ENCODE results near the gene CHFR.

CHFR gene

GRCh38 chr12:132803888-132804287, 83.5 kb downstream of the CHFR start:
- H3K36me3 ChIP-seq (replicated peaks in 1 of 2; ENCODE audit: control insufficient read depth in 2 of 2, insufficient read depth in 2 of 2, low read length in 2 of 2) = peaks cover 55 to 91% of the 10 kb centered on the region in 2 donors
- no peak overlapping the region for H2BK120ac ChIP-seq (ENCODE audit: low read depth, low read length)
- no peak overlapping the region for H2BK15ac ChIP-seq (ENCODE audit: low read length)
- WGBS, 2 donors (ENCODE audit: extremely low coverage in 2 of 2, insufficient read length in 2 of 2, insufficient replicate concordance in 1 of 2) = no CpG with 5 or more reads among the region's 15 CpGs
- no peak overlapping the region for H3K14ac ChIP-seq (ENCODE audit: low read length)
- H2BK12ac ChIP-seq (ENCODE audit: low read length) = no peak overlapping the region
- H2AFZ ChIP-seq (ENCODE audit: low read length) = no peak overlapping the region
- no peak overlapping the region for H3K23ac ChIP-seq (ENCODE audit: low read depth, low read length, poor library complexity)
- H3K4ac ChIP-seq (ENCODE audit: low read length) = no peak overlapping the region
- no peak overlapping the region for H2BK5ac ChIP-seq (ENCODE audit: low read length)
- H3K9ac ChIP-seq (ENCODE audit: low read depth, low read length, poor library complexity) = peak overlapping the region; percentile 44
- no peak overlapping the region for H3K18ac ChIP-seq (ENCODE audit: low read length)
- H3K27ac ChIP-seq (replicated peaks; ENCODE audit: low read length) = no peak overlapping the region
- no peaks in the 10 kb centered on the region for H3K9me3 ChIP-seq (replicated peaks in 1 of 2; ENCODE audit: control insufficient read depth in 2 of 2, insufficient read depth in 1 of 2, low read depth in 1 of 2, low read length in 2 of 2)
- peaks cover 9% of the 10 kb centered on the region for H3K79me1 ChIP-seq (ENCODE audit: low read depth, low read length)
- H2AK5ac ChIP-seq (ENCODE audit: low read depth, low read length) = no peak overlapping the region
- DNase-seq (ENCODE audit: low spot score) = no peak
- no peak overlapping the region for H4K8ac ChIP-seq (ENCODE audit: low read depth, low read length)
- no peak overlapping the region for H3K4me3 ChIP-seq (ENCODE audit: low read length in 2 of 2)
- H3K27me3 ChIP-seq (ENCODE audit: control insufficient read depth in 3 of 3, insufficient read depth in 3 of 3, low read depth in 1 of 3, low read length in 3 of 3) = no peaks in the 10 kb centered on the region
- H3K4me2 ChIP-seq (ENCODE audit: insufficient read depth, low read length, poor library complexity, severe bottlenecking) = no peak overlapping the region
- no peak overlapping the region for H4K91ac ChIP-seq (ENCODE audit: low read depth, low read length, poor library complexity)
- H3K4me1 ChIP-seq (ENCODE audit: control insufficient read depth in 2 of 2, insufficient read depth in 1 of 2, low read depth in 1 of 2, low read length in 2 of 2) = no peaks in the 10 kb centered on the region

DNA sequence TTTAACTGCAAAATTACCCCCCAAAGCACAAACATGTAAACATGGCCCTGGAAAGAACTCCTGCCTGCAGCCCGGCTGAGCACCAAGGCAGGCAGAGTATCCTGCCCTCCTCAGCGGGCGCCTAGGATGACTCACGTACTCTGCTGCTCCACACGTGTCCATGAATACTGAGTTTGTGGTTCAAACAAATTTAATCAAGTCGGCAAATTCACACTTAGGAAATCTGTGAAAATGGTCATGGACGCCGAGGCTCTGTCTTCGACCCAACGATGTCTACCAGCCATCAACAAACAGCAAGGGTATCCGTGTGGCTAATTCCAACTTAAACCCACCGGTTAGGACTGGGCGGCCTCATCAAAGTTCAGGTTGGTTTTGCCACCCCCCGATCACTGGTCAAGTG, 84.3 kb downstream of the CHFR start:
- Histone ChIP-seq H3K4ac (ENCODE audit: low read length) (no peak overlapping the region), H2BK15ac (ENCODE audit: low read length) (no peak overlapping the region), H3K79me1 (ENCODE audit: low read depth, low read length) (peaks cover 12% of the 10 kb centered on the region), H2BK5ac (ENCODE audit: low read length) (no peak overlapping the region), H3K27me3 (ENCODE audit: control insufficient read depth in 3 of 3, insufficient read depth in 3 of 3, low read depth in 1 of 3, low read length in 3 of 3) (no peaks in the 10 kb centered on the region), H4K91ac (ENCODE audit: low read depth, low read length, poor library complexity) (no peak overlapping the region), H3K9ac (ENCODE audit: low read depth, low read length, poor library complexity) (no peak overlapping the region), H4K8ac (ENCODE audit: low read depth, low read length) (no peak overlapping the region), H3K36me3 (replicated peaks in 1 of 2; ENCODE audit: control insufficient read depth in 2 of 2, insufficient read depth in 2 of 2, low read length in 2 of 2) (peaks cover 55 to 90% of the 10 kb centered on the region in 2 donors), H3K27ac (replicated peaks; ENCODE audit: low read length) (no peak overlapping the region), H3K23ac (ENCODE audit: low read depth, low read length, poor library complexity) (no peak overlapping the region), H3K9me3 (replicated peaks in 1 of 2; ENCODE audit: control insufficient read depth in 2 of 2, insufficient read depth in 1 of 2, low read depth in 1 of 2, low read length in 2 of 2) (no peaks in the 10 kb centered on the region), H3K4me2 (ENCODE audit: insufficient read depth, low read length, poor library complexity, severe bottlenecking) (no peak overlapping the region), H2BK12ac (ENCODE audit: low read length) (no peak overlapping the region), H2AK5ac (ENCODE audit: low read depth, low read length) (no peak overlapping the region), H2AFZ (ENCODE audit: low read length) (no peak overlapping the region), H3K18ac (ENCODE audit: low read length) (no peak overlapping the region), H3K4me3 (ENCODE audit: low read length in 2 of 2) (no peak overlapping the region), H2BK120ac (ENCODE audit: low read depth, low read length) (no peak overlapping the region), H3K14ac (ENCODE audit: low read length) (no peak overlapping the region), H3K4me1 (ENCODE audit: control insufficient read depth in 2 of 2, insufficient read depth in 1 of 2, low read depth in 1 of 2, low read length in 2 of 2) (no peaks in the 10 kb centered on the region)
- DNase-seq (ENCODE audit: low spot score) = no peak
- WGBS, 2 donors (ENCODE audit: extremely low coverage in 2 of 2, insufficient read length in 2 of 2, insufficient replicate concordance in 1 of 2) = no CpG with 5 or more reads among the region's 14 CpGs

- Histone ChIP-seq H2BK120ac (ENCODE audit: low read depth, low read length) (no peak overlapping the region), H3K4me3 (ENCODE audit: low read length in 2 of 2) (no peak overlapping the region), H3K27me3 (ENCODE audit: control insufficient read depth in 3 of 3, insufficient read depth in 3 of 3, low read depth in 1 of 3, low read length in 3 of 3) (no peaks in the 10 kb centered on the region), H3K23ac (ENCODE audit: low read depth, low read length, poor library complexity) (peak overlapping the region; percentile 12), H3K4me1 (ENCODE audit: control insufficient read depth in 2 of 2, insufficient read depth in 1 of 2, low read depth in 1 of 2, low read length in 2 of 2) (no peaks in the 10 kb centered on the region), H3K79me1 (ENCODE audit: low read depth, low read length) (peaks cover 12% of the 10 kb centered on the region), H2AK5ac (ENCODE audit: low read depth, low read length) (no peak overlapping the region), H3K36me3 (replicated peaks in 1 of 2; ENCODE audit: control insufficient read depth in 2 of 2, insufficient read depth in 2 of 2, low read length in 2 of 2) (peaks cover 56 to 91% of the 10 kb centered on the region in 2 donors), H4K91ac (ENCODE audit: low read depth, low read length, poor library complexity) (peak overlapping the region; percentile 47), H4K8ac (ENCODE audit: low read depth, low read length) (no peak overlapping the region), H2BK12ac (ENCODE audit: low read length) (no peak overlapping the region), H3K14ac (ENCODE audit: low read length) (no peak overlapping the region), H2BK15ac (ENCODE audit: low read length) (no peak overlapping the region), H3K4ac (ENCODE audit: low read length) (no peak overlapping the region), H3K9me3 (replicated peaks in 1 of 2; ENCODE audit: control insufficient read depth in 2 of 2, insufficient read depth in 1 of 2, low read depth in 1 of 2, low read length in 2 of 2) (no peaks in the 10 kb centered on the region), H3K9ac (ENCODE audit: low read depth, low read length, poor library complexity) (no peak overlapping the region), H3K4me2 (ENCODE audit: insufficient read depth, low read length, poor library complexity, severe bottlenecking) (no peak overlapping the region), H2AFZ (ENCODE audit: low read length) (no peak overlapping the region), H3K27ac (replicated peaks; ENCODE audit: low read length) (no peak overlapping the region), H2BK5ac (ENCODE audit: low read length) (no peak overlapping the region), H3K18ac (ENCODE audit: low read length) (no peak overlapping the region)
- no peak for DNase-seq (ENCODE audit: low spot score)
- no CpG with 5 or more reads among the region's 28 CpGs for WGBS, 2 donors (ENCODE audit: extremely low coverage in 2 of 2, insufficient read length in 2 of 2, insufficient replicate concordance in 1 of 2)
Measured at GRCh38 chr12:132801741-132802140, 85.7 kb downstream of the CHFR start.

- H2BK120ac ChIP-seq (ENCODE audit: low read depth, low read length) = no peak overlapping the region
- no peak overlapping the region for H4K91ac ChIP-seq (ENCODE audit: low read depth, low read length, poor library complexity)
- no peak overlapping the region for H3K27ac ChIP-seq (replicated peaks; ENCODE audit: low read length)
- H4K8ac ChIP-seq (ENCODE audit: low read depth, low read length) = peak overlapping the region; percentile 19
- H2BK5ac ChIP-seq (ENCODE audit: low read length) = no peak overlapping the region
- H3K4me2 ChIP-seq (ENCODE audit: insufficient read depth, low read length, poor library complexity, severe bottlenecking) = no peak overlapping the region
- H2AFZ ChIP-seq (ENCODE audit: low read length) = no peak overlapping the region
- peaks cover 52 to 96% of the 10 kb centered on the region in 2 donors for H3K36me3 ChIP-seq (replicated peaks in 1 of 2; ENCODE audit: control insufficient read depth in 2 of 2, insufficient read depth in 2 of 2, low read length in 2 of 2)
- no peaks in the 10 kb centered on the region for H3K27me3 ChIP-seq (ENCODE audit: control insufficient read depth in 3 of 3, insufficient read depth in 3 of 3, low read depth in 1 of 3, low read length in 3 of 3)
- H2AK5ac ChIP-seq (ENCODE audit: low read depth, low read length) = no peak overlapping the region
- no peak overlapping the region for H3K9ac ChIP-seq (ENCODE audit: low read depth, low read length, poor library complexity)
- no peak overlapping the region for H3K18ac ChIP-seq (ENCODE audit: low read length)
- H3K4ac ChIP-seq (ENCODE audit: low read length) = no peak overlapping the region
- no CpG with 5 or more reads among the region's 15 CpGs for WGBS, 2 donors (ENCODE audit: extremely low coverage in 2 of 2, insufficient read length in 2 of 2, insufficient replicate concordance in 1 of 2)
- no peak overlapping the region for H3K23ac ChIP-seq (ENCODE audit: low read depth, low read length, poor library complexity)
- no peak for DNase-seq (ENCODE audit: low spot score)
- H3K79me1 ChIP-seq (ENCODE audit: low read depth, low read length) = peaks cover 4% of the 10 kb centered on the region
- no peak overlapping the region for H2BK15ac ChIP-seq (ENCODE audit: low read length)
- H3K9me3 ChIP-seq (replicated peaks in 1 of 2; ENCODE audit: control insufficient read depth in 2 of 2, insufficient read depth in 1 of 2, low read depth in 1 of 2, low read length in 2 of 2) = peaks cover 0 to 3% of the 10 kb centered on the region in 2 donors
- no peak overlapping the region for H3K14ac ChIP-seq (ENCODE audit: low read length)
- H3K4me3 ChIP-seq (ENCODE audit: low read length in 2 of 2) = no peak overlapping the region
- no peaks in the 10 kb centered on the region for H3K4me1 ChIP-seq (ENCODE audit: control insufficient read depth in 2 of 2, insufficient read depth in 1 of 2, low read depth in 1 of 2, low read length in 2 of 2)
- H2BK12ac ChIP-seq (ENCODE audit: low read length) = no peak overlapping the region
Measured at GRCh38 chr12:132798836-132799235, 88.6 kb downstream of the CHFR start.
